Progenitor cell of endocrine pancreas (in vitro differentiated cells): ENCODE data around the gene HVCN1. TPM values are rescaled to one million over a fixed set of nuclear protein-coding genes. Genes with fewer than 3 reads are reported as not detected.
"Not testable (repeated sequence)": the region's sequence is repeated elsewhere in the genome, so short reads cannot be mapped to it uniquely, and the experiment has no call there.

ENCODE experiments used
- DNase-seq: peaks from one replicate; pipeline ENCODE4 v3.0.0; 2021; ENCODE audit warnings: low spot score; ENCODE audit not compliant: unreplicated experiment
- H3K27ac Mint-ChIP-seq: 2 replicates; pipeline ENCODE4 v1.8.0; 2021; ENCODE audit warnings: mild to moderate bottlenecking, moderate library complexity, mixed read lengths
- H3K27me3 Mint-ChIP-seq: 2 replicates; pipeline ENCODE4 v1.8.0; 2021; ENCODE audit warnings: mixed read lengths
- H3K36me3 Mint-ChIP-seq: 2 replicates; pipeline ENCODE4 v1.8.0; 2022; ENCODE audit warnings: mixed read lengths; ENCODE audit not compliant: insufficient read depth
- H3K4me1 Mint-ChIP-seq: 2 replicates; pipeline ENCODE4 v1.8.0; 2021; ENCODE audit warnings: low read depth, mixed read lengths
- H3K4me3 Mint-ChIP-seq: 2 replicates; pipeline ENCODE4 v1.8.0; 2021; ENCODE audit warnings: low read depth, mild to moderate bottlenecking, moderate library complexity, mixed read lengths
- H3K9me3 Mint-ChIP-seq: 2 replicates; pipeline ENCODE4 v1.8.0; 2021; ENCODE audit warnings: low read depth, mixed read lengths
- CTCF ChIP-seq: fragments of 200-600 bp; sonication (generic); IDR thresholded peaks from one replicate; pipeline ENCODE4 v1.5.0; 2021; ENCODE audit warnings: antibody characterized with exemption, mild to moderate bottlenecking; ENCODE audit not compliant: unreplicated experiment
- total RNA-seq: library from RNA; stranded (reverse); gene quantifications from 2 replicates; pipeline ENCODE4 v1.2.1, GENCODE V29; 2021

The HVCN1 gene
- total RNA-seq, 1 donor from 2014 or later: 4.2 TPM

GRCh38 chr12:110657747-110658146 is 31.2 kb downstream of the HVCN1 start:
- Mint-ChIP-seq H3K27me3 (no peaks in the 10 kb centered on the region), H3K36me3 (peaks cover 5% of the 10 kb centered on the region), H3K4me3 (no peak overlapping the region), H3K4me1 (no peaks in the 10 kb centered on the region), H3K9me3 (no peaks in the 10 kb centered on the region), H3K27ac (no peak overlapping the region)
- TF ChIP-seq CTCF: no peak
- no peak for DNase-seq

DNA sequence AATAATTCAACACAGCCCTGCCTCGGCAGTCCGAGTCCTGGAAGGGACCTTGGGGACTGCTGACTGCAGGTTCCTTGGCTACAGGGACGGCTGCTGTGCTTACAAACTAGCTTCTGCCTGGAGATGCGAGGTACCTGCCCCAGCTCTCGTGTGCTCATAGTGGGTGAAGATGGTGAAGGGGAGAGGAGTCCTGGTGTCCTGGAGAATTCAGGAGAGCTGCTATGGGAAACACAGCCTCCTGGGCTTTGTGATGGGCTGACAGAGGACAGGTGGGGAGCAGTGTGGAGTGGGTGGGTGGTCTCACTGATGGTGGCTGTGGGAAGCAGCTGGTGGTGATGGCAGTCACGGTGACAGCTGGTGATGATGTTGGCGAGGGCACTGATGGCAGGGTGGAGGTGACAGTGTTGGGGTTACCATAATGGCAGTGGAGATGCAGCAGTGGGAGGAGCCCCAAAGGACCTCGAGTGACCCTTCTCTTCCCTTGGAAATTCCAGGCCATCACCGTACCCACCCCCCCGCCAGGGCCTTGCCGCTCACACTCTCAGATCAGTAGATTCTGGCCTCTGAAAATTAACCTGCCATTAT is 32.8 kb downstream of the HVCN1 start:
- DNase-seq: no peak
- Mint-ChIP-seq H3K27ac (no peak overlapping the region), H3K4me3 (no peak overlapping the region), H3K4me1 (no peaks in the 10 kb centered on the region), H3K27me3 (no peaks in the 10 kb centered on the region), H3K36me3 (peaks cover 7% of the 10 kb centered on the region), H3K9me3 (no peaks in the 10 kb centered on the region)
- no peak for TF ChIP-seq CTCF

GRCh38 chr12:110654238-110654637 is 34.7 kb downstream of the HVCN1 start:
- peaks cover 11% of the 10 kb centered on the region for H3K36me3 Mint-ChIP-seq
- H3K27ac Mint-ChIP-seq, H3K4me3 Mint-ChIP-seq, H3K27me3 Mint-ChIP-seq, DNase-seq, H3K9me3 Mint-ChIP-seq, H3K4me1 Mint-ChIP-seq: not testable (repeated sequence)

GRCh38 chr12:110649341-110649847 is 39.5 kb downstream of the HVCN1 start:
- H3K27ac Mint-ChIP-seq: no peak overlapping the region
- DNase-seq: no peak

GRCh38 chr12:110647631-110648040 is 41.3 kb downstream of the HVCN1 start:
- Mint-ChIP-seq H3K27me3 (no peaks in the 10 kb centered on the region), H3K4me3 (no peak overlapping the region), H3K36me3 (peaks cover 11% of the 10 kb centered on the region), H3K27ac (no peak overlapping the region), H3K4me1 (no peaks in the 10 kb centered on the region), H3K9me3 (no peaks in the 10 kb centered on the region)
- no peak for TF ChIP-seq CTCF
- no peak for DNase-seq

More at GRCh38 chr12:110649341-110649847, 39.5 kb downstream of the HVCN1 start:
- Mint-ChIP-seq H3K4me3 (no peak overlapping the region), H3K36me3 (peaks cover 14% of the 10 kb centered on the region), H3K4me1 (no peaks in the 10 kb centered on the region), H3K9me3 (no peaks in the 10 kb centered on the region), H3K27me3 (no peaks in the 10 kb centered on the region)
- no peak for TF ChIP-seq CTCF

- no peak for DNase-seq
- no peaks in the 10 kb centered on the region for H3K4me1 Mint-ChIP-seq
- H3K27ac Mint-ChIP-seq: no peak overlapping the region
- no peaks in the 10 kb centered on the region for H3K27me3 Mint-ChIP-seq
- H3K9me3 Mint-ChIP-seq: no peaks in the 10 kb centered on the region
- H3K36me3 Mint-ChIP-seq: peaks cover 3% of the 10 kb centered on the region
- TF ChIP-seq CTCF: no peak
- no peak overlapping the region for H3K4me3 Mint-ChIP-seq
These were observed 47.4 kb downstream of the HVCN1 start for GRCh38 chr12:110641521-110641920.
